Activated naive CD4-positive, alpha-beta T cell (primary cell): ENCODE results near the gene DUOXA2.

Experiments
- DNase-seq, 4 experiments: peaks; one replicate each; lab custom pipeline; 2025; lab: John Stamatoyannopoulos, UW

DUOXA2 gene

DNA sequence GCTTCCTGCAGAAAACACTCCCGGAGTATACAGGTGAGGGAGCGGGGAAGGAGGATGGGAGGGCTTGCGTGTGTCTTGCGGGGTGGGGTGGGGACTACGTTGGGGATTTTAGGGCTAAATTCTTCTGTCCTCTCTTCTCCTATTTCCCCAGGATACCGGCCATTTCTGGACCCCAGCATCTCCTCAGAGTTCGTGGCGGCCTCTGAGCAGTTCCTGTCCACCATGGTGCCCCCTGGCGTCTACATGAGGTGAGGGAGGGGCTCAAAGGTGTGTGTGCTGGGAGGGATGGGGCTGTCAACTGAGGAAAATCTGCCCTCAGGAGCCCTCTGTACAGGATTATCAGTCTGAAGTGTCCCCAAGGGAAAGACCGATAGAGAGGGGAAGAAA is 22.2 kb downstream of the DUOXA2 start:
- DNase-seq: no peak

DNA sequence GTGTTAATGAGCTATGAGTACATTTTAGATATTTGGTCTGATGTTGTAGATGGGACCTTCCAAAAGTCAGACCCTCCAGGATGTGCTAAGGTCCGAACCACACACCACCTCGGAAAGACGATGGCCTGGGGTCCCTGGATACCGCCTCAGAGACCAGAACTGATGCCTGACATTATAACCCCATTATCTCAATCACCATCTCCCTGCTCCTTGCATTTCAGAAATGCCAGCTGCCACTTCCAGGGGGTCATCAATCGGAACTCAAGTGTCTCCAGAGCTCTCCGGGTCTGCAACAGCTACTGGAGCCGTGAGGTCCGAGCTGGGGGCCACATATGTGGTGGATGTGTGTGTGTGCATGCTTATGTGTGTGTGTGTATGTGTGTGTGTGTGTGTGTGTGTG is 23.6 kb downstream of the DUOXA2 start:
- no peak for DNase-seq

DNA sequence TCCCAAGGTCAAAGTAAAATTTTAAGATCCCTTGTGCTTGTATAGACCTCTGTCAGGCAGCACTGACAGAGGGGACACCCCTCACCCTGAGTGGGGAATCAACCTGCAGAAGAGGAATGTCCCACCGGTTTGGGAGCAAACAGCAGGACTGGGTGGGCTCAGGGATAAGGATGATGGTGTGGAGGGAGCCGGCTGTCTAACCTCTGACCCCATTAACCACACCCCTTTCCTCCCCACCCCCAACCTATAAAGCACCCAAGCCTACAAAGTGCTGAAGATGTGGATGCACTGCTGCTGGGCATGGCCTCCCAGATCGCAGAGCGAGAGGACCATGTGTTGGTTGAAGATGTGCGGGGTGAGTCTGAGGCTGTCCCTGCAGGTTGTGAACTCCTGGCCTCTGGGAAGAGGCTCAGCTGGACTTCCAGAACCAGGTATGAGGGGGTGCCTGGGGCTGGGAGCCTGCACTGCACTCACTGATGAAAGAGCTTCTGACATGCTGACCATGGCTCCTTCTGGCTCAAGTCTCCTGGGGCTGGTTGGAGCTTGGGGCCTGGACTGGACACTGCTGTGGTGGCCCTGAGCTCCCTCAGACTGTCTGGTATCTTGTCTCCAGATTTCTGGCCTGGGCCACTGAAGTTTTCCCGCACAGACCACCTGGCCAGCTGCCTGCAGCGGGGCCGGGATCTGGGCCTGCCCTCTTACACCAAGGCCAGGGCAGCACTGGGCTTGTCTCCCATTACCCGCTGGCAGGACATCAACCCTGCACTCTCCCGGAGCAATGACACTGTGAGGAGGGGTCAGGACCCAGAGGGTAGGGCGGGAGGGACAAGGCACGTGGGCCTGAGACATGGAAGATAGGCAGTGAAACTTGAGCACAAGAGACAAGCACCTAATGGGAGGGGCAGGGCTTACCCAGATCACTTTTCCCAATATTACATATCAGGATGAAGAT is 25.0 kb downstream of the DUOXA2 start:
- no peak for DNase-seq

DNA sequence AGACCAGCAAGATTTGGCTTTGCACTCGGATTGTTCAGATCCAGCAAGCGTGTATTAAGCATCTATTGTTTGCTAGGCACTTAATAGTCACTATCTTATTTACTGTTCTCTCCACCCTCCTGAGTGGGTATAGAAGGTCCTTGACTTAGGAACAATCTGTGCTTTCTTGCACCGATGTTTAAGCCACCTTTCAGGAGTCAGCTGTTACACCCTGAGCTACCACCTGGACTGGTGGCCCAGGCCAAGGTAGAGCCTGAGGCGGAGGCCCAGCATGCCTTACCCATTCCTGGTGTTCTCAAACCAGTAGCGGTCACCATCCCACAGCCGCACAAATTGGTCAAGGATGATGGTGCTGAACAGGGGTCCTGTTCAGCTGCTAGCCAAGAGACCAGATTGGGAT is 25.6 kb downstream of the DUOXA2 start:
- DNase-seq: no peak

DNA sequence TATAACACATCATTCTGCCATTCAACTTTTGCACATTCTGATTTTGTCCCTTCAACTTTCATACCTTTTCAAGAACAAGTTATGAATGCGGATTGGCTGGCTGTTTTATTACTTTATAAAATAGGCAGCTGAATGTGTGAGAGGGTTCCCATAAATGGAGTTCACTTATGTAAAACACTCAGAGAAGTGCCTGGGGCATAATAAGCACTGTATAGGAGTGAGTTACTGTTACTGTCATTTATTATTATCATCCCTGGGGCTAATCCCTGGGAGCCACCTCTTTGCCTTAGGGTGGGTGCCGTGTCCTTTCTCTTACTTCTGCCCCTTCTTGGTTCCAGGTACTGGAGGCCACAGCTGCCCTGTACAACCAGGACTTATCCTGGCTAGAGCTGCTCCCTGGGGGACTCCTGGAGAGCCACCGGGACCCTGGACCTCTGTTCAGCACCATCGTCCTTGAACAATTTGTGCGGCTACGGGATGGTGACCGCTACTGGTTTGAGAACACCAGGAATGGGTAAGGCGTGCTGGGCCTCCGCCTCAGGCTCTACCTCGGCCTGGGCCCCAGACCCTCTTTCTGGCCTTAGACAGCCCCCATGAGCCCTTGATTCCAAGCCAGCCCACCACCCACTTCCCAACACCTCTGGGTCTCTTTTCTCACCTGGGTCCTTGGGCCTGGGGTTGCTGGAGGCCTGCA is 26.6 kb downstream of the DUOXA2 start:
- DNase-seq: no peak

- DNase-seq: no peak
Observed at GRCh38 chr15:45141386-45141785, 27.3 kb downstream of the DUOXA2 start.

GRCh38 chr15:45143056-45143455 is 28.9 kb downstream of the DUOXA2 start:
- DNase-seq: no peak

- no peak for DNase-seq
Observed at GRCh38 chr15:45143946-45144345, 29.8 kb downstream of the DUOXA2 start.

GRCh38 chr15:45144775-45145174 is 30.6 kb downstream of the DUOXA2 start:
- DNase-seq: no peak

DNA sequence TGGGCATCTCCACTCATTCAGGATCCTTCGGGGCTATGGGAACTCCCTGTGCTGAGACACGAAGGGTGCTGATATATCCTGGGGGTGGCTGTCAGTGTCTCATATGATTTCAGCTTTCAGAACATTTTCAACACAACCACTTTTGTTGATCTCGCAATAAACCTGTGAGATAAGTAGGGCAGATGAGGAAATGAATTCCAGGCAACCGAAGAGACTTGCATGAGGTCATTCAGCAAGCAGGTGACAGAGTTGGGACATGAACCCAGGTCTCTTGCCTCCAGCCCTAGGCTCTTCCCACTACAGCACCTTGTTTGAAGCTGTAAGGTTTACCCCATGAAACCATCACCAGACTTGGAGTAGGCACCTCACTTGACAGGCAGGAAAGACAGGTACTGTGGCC is 32.3 kb downstream of the DUOXA2 start:
- DNase-seq: no peak

GRCh38 chr15:45147606-45148005 is 33.5 kb downstream of the DUOXA2 start:
- DNase-seq: no peak

- no peak for DNase-seq
Observed at GRCh38 chr15:45148076-45149059, 34.2 kb downstream of the DUOXA2 start.

- DNase-seq: no peak
Observed at GRCh38 chr15:45149060-45149459, 34.9 kb downstream of the DUOXA2 start.

GRCh38 chr15:45150481-45150880 is 36.4 kb downstream of the DUOXA2 start:
- DNase-seq: no peak

DNA sequence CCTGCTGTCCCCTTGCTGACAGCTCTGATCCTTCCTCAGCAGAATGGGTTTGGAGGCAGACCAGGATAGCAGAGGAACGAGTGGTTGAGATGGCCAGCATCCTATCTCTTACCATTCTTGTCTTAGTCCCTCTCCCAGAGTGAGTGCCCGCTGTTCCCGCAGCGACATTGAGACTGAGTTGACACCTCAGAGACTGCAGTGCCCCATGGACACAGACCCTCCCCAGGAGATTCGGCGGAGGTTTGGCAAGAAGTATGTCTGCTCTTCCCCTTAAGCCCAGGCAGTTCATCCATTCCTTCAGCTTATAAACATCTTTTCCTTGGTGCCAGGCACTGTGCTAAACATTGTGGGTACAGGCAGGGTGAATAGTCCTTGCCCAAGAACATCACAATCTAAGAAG is 36.9 kb downstream of the DUOXA2 start:
- no peak for DNase-seq

- DNase-seq: no peak
Observed at GRCh38 chr15:45151998-45152828, 38.1 kb downstream of the DUOXA2 start.

GRCh38 chr15:45155739-45156138 is 41.6 kb downstream of the DUOXA2 start:
- no peak for DNase-seq

DNA sequence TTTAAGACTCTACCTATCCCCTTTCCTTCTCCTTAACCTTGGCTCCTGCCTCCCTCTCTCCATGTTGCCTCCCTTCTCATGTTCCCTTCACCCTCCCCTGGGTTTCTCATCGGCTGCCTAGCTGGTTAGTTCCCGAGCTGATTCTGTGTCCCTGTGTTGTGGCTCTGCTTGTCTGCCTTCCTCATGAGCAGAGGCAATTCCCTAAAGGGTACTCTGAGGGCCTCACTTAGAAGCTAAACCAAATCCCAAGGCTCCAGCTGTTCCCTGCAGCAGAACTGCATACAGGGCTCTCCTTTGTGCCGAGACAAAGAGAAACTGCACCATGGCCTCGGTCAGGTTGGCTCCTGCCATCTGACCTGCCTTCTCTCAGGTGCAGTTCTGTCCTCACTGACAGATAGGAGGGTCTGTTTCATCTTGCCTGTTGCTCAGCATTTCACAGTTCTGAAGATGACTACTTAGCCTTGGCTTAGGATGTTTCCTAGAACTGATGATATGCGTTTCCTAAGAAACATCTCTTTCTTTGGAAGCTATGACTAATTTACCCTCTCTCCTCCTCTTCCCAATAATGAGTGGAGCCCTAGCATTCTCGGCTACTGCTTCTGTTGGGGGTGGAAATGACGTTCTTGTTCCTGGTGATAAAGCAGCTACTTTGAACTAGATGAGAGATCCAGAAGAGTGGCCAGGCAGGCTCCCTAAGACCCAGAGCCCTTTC is 42.8 kb downstream of the DUOXA2 start:
- DNase-seq: no peak

DNA sequence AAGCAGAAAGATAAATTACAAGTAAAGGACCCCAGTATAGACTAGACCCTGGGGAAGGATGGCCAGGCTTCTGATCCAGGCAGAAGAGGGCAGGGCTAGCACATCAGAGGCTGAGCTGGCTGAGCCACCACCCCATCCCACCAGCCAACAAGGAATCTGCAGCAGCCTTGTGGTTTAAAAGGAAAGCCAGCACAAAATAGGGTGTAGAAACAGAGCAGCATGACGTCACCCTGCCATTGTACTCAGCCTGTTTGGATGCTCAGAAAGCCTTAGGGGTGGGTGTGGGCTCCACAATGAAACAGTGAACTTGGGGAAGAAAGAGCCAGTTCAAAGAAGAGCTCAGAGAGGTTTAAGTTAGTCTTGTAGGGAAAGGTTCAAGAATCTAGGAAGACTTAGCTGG is 43.8 kb downstream of the DUOXA2 start:
- DNase-seq: no peak

- no peak for DNase-seq
Observed at GRCh38 chr15:45161666-45162065, 47.5 kb downstream of the DUOXA2 start.
